Measurements from ENCODE around the gene PIGH.

The PIGH gene

DNA sequence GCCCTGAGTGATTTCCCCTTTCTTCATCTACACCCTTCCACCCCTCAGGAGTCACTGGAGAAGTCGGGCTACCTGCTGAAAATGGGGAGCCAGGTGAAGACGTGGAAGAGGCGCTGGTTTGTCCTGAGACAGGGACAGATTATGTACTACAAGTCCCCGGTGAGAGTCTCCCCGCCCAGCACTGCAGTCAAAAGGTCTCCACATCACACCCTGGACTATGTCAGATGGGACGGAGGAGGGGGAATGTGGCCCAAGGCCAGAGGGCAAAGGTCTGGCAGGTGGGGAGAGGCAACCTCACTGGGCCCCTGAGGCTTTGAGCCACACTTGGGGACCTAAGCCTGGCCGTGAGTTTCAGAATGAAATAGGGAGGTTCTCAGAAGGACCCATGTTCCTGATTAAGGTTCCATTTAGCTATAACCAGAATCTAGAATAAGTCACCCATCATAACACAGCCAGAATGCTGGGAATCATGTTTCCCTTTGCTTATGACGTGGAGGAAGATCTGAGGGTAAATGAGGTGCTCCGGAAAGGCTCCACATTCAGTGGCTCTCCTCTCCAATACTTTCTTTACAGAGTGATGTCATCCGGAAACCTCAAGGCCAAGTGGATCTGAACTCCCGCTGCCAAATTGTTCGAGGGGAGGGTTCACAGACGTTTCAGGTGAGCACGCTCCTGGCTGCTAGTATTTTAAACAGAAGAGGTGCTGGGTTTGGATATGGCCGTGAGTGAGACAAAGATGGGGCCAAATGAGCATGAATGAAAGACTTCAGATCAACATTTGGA, 26.6 kb downstream of the PIGH start:
- no peak for DNase-seq

GRCh38 chr14:67572608-67573007, 27.5 kb downstream of the PIGH start:
- no peak for DNase-seq

DNA sequence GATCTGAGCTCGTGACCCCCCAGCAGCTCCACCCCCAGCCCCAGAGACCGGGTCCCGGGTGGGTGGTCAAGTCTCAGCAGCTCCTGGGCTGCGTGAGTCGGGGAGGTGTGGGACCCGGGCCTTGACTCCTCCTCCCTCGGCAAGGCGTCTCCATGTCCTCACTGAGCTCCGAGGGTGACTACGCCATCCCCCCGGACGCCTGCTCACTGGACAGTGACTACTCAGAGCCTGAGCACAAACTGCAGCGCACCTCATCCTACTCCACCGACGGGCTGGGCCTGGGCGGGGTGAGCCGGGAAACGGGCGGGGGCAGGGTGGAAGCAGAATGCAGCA, 28.1 kb downstream of the PIGH start:
- no peak for DNase-seq

- peak; percentile 62 to 70 for DNase-seq
Observed at GRCh38 chr14:67571275-67571990, 28.6 kb downstream of the PIGH start.

DNA sequence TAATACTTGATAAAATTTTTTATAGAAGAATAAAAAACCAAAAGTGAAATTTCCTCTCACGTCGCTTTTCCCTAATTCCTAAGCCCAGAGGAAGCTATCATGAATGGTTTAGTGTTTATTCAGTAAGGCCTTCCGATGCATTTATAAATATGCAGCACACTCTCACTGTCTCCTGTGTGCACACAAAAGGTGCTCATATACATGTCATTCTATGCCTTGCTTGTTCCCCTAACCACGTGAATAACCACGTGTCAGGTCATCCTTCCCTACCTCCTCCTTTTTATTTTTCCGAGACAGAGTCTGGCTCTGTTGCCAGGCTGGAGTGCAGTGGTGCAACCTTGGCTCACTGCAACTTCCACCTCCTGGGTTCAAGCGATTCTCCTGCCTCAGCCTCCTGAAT, 29.6 kb downstream of the PIGH start:
- no peak for DNase-seq

- DNase-seq = no peak
Observed at GRCh38 chr14:67569651-67570290, 30.3 kb downstream of the PIGH start.

GRCh38 chr14:67569011-67569650, 30.9 kb downstream of the PIGH start:
- no peak for DNase-seq

DNA sequence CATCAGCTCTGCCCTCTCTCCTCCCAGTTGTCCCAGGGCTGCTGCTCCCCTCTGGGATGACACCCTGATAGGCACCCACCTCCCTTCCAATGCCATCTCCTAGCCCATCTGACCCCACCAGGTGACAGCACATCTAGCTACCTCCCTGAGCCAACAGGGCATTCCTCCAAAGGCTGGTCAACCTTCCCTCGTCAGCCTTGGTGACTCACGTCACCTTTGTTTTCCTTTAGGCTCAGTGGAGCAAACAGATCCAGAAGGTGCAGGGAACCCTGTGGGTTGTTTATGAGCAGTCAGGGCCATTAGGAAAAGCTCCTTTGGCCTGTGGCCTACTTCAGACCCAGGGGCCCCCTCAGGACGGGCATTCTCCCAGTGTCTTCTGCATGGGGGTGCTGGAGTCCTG, 32.4 kb downstream of the PIGH start:
- no peak for DNase-seq

DNA sequence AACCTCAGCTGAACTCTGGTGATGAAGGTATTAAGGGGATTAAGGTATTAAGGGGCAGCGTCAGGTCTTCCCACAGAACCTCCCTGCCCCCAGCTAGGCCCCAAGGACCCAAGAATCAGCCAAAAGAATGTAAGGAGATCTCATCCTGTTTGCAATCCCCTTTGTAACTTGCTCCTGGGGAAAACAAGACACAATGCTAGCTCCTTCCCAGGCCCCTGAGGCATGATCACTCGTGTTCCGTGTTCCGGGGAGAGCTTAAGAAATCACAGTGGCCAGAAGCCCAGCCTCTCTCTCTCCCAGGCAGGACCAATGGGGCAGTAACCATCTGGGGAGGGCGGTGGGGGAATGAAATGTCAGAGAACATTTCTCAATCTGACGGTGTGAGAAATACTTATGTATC, 33.2 kb downstream of the PIGH start:
- DNase-seq = no peak

DNA sequence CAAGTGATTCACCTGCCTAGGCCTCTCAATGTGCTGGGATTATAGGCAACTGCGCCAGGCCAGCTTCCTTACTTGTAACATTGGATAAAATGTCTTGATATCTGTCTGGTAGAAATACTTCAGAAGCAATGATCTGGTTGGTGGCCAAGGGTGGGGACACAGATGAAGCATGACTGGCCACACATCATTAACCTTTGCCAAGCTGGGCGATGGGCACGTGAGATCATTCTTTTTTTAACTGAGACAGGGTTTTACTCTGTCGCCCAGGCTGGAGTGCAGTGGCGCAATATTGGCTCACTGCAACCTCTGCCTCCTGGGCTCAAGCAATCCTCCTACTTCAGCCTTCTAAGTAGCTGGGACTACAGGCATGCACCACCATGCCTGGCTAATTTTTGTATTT, 35.8 kb downstream of the PIGH start:
- no peak for DNase-seq

DNA sequence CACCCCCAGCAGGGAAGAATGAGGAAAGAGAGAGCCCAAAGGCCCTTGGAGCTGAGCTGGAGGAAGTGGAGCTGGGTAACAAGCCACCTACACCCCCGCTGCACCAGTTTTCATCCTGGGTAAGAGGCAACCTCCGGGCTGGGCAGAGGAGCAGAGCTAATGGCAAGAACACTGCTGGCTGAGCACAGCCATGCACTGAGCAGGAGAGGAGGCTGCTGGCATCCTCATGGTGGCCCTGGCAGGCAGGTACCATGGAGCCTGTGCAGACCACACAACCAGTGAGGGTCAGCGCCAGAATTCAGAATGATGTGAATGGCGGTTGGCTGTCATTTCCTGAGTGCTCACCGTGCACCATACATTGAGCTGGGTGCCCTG, 37.3 kb downstream of the PIGH start:
- no peak for DNase-seq

DNA sequence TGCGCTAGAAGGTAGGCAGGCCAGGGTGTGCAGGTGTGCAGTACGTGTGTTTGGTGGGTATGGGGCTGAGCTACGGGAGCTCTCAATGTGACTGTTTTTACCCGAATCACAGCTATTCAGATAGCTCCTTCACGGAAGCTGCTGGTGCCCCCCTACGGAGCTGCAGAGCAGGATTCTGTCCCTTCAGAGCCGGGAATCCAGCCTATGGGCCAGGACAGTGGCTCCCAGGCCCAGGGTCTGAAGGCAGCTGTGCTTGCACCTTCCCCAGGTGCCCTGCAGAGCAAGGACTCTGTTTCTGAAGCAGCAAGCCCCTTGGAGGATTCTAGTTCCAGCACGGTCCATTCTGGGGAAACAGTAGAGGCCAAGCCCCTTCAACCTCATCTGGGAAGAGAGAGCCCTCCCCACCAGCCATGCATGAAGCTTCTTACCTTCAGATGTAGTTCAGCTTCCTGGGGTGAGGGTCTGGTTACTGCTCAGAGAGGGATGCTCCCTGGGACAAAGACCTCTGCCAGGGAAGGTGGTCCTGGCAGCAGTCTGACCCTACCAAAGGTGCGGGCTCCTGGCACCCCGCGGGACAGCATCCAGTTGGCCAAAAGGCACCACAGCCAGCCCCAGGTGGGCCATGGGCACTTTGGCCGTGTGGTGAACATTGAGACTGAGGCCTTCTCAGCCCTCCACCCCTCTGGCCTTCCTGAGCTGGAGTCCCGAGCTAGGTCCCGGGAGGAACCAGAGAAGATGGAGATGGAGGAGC, 37.9 kb downstream of the PIGH start:
- DNase-seq = no peak

DNA sequence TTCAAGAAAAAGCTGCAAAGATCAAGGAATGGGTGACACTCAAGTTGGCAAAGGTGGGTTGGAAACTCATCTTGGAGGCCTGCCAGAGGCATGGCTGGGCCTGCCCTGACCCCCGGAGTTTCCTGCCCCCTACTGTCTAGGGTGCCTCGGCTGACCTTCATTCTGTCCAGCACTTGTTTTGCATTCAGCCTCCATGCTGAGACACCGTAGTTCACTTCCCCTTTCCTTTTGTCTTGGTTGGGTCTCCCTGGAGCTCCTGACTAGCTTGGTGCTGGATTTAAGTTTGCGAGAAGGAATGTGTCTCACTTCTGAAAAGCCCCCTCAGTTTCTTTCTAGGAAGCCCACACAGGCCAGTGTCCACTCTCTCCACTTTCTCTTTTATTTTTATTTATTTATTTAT, 40.4 kb downstream of the PIGH start:
- no peak for DNase-seq

- DNase-seq = no peak
Observed at GRCh38 chr14:67557656-67558055, 42.4 kb downstream of the PIGH start.

DNA sequence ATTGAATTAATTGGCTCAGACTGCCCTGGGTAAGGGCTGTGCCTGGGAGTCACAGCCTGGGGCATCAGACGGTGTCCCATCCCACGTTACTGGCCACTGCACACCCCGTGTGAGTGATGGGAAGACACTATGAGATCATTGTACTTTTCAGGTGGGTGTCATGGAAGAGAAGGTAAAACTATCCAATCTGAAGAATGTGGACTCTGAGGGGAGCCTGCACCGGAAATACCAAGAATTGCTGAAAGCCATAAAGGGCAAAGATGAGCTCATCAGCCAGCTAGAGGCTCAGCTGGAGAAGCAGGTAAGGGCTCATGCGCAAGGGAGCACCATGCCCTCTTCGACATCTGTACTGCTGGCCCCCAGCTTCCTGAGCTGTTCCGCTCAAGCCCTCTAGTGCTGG, 43.0 kb downstream of the PIGH start:
- no peak for DNase-seq

GRCh38 chr14:67556671-67557070, 43.4 kb downstream of the PIGH start:
- no peak for DNase-seq

GRCh38 chr14:67555518-67556090, 44.5 kb downstream of the PIGH start:
- DNase-seq = no peak

DNA sequence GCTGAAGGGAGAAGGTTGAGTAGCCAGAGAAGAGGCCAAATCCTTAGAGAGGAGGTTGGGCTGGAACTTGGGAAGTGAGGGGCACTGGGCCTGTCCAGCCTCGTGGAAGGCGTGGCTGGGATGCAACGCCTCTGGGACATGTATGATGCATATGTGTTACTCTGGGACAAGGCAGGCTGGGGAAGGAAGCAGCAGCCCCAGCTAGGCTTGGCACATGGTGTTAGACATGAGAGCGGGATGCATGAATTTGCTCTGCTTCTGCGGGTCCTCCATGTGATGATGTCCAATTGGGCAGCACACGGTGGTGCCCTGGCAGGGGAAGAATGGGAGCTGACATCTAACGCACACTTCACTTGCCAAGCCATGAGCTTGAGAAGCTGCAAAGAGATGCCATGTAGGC, 45.7 kb downstream of the PIGH start:
- no peak for DNase-seq

DNA sequence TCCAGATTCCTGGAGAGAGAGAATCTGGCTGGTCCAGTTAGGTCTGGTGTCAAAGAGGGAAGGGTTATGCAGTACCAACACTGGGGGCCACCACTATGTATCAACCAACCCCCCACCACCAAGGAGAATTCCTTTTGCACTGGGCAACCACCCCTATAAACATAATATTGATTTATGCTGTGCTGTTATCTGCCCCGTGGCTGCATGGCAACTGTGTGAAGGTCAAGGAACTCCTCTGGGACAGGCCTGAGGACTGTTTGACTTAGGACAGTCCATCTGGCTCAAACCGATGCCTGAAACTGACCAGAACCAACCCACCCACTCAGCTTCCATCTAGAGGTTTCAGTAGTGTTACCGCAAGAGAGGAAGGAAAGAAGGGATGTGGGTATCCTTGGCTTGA, 46.5 kb downstream of the PIGH start:
- DNase-seq = no peak

- no peak for DNase-seq
Observed at GRCh38 chr14:67551940-67552339, 48.1 kb downstream of the PIGH start.

GRCh38 chr14:67551123-67551522, 48.9 kb downstream of the PIGH start:
- no peak for DNase-seq

DNA sequence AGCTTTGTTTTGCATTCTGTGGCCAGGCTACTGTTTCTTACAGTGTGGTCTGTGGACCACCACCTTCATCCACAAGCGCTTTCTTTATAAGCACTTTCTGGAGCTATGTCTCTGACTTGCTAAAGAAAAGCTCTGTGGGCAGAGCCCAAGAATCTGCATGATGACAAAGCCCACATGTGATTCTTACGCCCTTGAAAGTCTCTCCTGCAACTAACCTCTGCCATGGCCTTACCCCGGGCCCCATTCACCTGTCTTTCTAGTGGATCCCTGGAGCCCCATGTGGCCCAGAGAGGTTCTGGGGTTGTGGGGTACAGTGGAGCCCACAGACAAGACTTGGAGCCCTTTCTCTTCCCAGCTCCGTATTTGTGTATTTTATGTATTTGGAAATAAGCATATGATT, 50.3 kb downstream of the PIGH start:
- no peak for DNase-seq
